Measurements from ENCODE around the gene CNTF. TPM values are rescaled to one million over a fixed set of nuclear protein-coding genes. Genes with fewer than 3 reads are reported as not detected.

CNTF gene
- total RNA-seq, 4 donors from 2014 or later = 1.3 to 2.5 (median 1.9) TPM

DNA sequence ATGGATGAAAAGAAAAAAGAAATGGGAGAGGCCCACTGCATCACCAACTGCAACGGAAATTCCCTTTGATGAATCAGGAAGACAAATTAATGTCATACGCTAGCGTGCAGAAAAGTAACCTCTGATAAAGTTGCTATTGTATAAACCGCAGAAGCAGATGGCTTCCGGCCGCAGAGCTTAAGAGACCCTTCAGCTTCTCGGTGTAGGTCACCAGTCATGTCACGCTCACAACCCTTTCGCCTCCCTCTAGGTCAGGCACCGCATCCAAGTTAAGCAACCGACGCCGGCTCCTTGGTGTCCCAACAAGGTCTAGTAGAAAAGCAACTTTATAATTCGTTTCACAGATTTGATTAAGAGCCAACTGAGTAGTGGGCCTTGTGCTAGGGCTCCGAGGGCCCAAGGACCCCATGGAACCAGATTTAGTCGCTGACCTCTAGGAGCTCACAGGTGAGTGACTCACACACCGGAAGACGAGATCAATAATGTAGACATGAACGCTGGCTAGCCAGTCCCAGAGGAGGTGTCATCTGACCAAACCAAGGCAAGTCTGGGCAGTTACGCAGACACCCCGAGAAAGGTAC, 44.8 kb upstream of the CNTF start:
- under 1% methylated on average over 21 of the region's 21 CpGs for WGBS
- intact Hi-C loops (cut with DNase I) = no loop called here
- H3K27ac ChIP-seq (replicated peaks in 1 of 4) = peak overlapping the region; percentile 99 to 100 (median 100)
- peaks cover 64 to 73% (median 72%) of the 10 kb centered on the region in 4 donors for H3K4me1 ChIP-seq
- peak overlapping the region; percentile 85 to 98 (median 95) for H3K4me3 ChIP-seq
- peak; percentile 93 for DNase-seq (ENCODE audit: extremely low spot score)
- no peaks in the 10 kb centered on the region for H3K9me3 ChIP-seq
- TF ChIP-seq POLR2AphosphoS5 (IDR thresholded peaks at IDR 0.05) (peak in 1 of 2 donors; percentile 90), EP300 (IDR thresholded peaks at IDR 0.05) (no peak), POLR2A (IDR thresholded peaks at IDR 0.05; ENCODE audit: low read depth) (peak; percentile 35)
- TF ChIP-seq, protein P1, sequence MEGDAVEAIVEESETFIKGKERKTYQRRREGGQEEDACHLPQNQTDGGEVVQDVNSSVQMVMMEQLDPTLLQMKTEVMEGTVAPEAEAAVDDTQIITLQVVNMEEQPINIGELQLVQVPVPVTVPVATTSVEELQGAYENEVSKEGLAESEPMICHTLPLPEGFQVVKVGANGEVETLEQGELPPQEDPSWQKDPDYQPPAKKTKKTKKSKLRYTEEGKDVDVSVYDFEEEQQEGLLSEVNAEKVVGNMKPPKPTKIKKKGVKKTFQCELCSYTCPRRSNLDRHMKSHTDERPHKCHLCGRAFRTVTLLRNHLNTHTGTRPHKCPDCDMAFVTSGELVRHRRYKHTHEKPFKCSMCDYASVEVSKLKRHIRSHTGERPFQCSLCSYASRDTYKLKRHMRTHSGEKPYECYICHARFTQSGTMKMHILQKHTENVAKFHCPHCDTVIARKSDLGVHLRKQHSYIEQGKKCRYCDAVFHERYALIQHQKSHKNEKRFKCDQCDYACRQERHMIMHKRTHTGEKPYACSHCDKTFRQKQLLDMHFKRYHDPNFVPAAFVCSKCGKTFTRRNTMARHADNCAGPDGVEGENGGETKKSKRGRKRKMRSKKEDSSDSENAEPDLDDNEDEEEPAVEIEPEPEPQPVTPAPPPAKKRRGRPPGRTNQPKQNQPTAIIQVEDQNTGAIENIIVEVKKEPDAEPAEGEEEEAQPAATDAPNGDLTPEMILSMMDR (IDR thresholded peaks at IDR 0.05) = no peak
- no peaks in the 10 kb centered on the region for H3K27me3 ChIP-seq
- no peaks in the 10 kb centered on the region for H3K36me3 ChIP-seq

DNA sequence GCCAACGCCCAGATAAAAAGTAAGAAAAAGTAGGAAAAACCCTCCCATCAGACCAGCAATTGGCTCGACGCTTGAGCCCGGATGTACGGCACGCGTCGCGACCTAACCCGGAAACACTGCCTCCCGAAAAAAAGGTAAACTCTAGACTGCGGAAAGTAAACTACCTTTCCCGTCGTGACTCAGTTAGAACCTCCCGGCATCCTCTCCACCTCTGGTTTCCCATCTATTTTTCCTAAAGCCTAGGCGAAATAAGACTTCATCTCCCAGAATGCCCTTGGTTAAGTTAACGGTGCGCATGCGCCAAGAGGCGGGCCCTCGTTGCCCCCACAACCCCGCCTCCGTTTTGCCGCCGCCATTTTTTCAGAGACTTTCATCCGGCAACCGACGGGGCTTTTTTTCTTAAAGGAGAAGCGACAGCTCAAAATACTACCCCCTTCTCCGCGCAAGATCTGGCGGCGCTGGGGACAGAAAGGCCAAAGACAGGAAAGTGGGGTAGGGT, 44.3 kb upstream of the CNTF start:
- intact Hi-C loops (cut with DNase I) = no loop called here

DNA sequence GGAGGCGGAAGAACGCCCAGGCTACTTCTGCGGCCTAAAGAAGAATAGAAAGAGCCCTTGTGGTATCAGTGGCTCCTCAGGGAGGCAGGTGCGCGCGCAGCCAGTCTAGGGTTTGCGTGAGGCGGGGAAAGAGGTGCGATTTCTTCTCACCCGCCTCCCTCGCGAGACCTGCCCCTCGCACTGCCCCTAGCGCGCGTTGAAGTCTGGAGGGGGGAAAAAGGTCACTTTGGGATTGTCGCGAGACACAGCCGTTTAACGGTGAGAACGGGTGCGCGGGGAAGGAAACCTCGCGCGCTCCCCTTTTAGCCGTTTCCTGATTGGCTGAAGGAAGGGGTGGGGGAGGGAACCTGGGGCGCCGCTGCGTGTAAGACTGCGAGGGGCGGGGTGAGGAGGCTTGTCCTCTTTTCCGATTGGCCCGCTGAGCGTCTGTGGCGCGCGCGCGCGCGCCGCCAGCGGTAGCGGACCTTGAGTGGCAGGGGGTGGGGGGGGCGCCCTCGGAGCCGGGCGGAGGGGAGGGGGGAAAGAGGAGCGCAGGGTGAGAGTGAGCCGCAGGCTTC, 43.8 kb upstream of the CNTF start, which contains the start of gene ZFP91:
ZFP91 (plus strand) TSS at position 429 of the 557 bp plus-strand sequence. CDS start 219 bp downstream, outside the sequence.
- Histone ChIP-seq H3K9me3 (no peaks in the 10 kb centered on the region), H3K4me3 (peak within 1 kb of the TSS; percentile 85 to 98 (median 95)), H3K27me3 (no peaks in the 10 kb centered on the region), H3K4me1 (peaks cover 57 to 73% (median 72%) of the 10 kb centered on the region in 4 donors), H3K36me3 (no peaks in the 10 kb centered on the region), H3K27ac (replicated peaks in 1 of 4) (peak within 1 kb of the TSS; percentile 99 to 100 (median 100))
- intact Hi-C loops (cut with DNase I) = no loop called here
- 2% methylated on average over 9 of the region's 51 CpGs for WGBS
- DNase-seq (ENCODE audit: extremely low spot score) = peak; percentile 99
- peak; percentile 50 to 87 for TF ChIP-seq POLR2AphosphoS5 (IDR thresholded peaks at IDR 0.05)
- peak; percentile 88 for TF ChIP-seq POLR2A (IDR thresholded peaks at IDR 0.05; ENCODE audit: low read depth)
- TF ChIP-seq, protein P1 (IDR thresholded peaks at IDR 0.05) = no peak
- TF ChIP-seq EP300 (IDR thresholded peaks at IDR 0.05) = no peak

More for the DNA sequence above, 44.3 kb upstream of the CNTF start:
- Histone ChIP-seq H3K9me3 (no peaks in the 10 kb centered on the region), H3K4me1 (peaks cover 59 to 73% (median 72%) of the 10 kb centered on the region in 4 donors), H3K27ac (replicated peaks in 1 of 4) (peak overlapping the region; percentile 99 to 100 (median 100)), H3K27me3 (no peaks in the 10 kb centered on the region), H3K4me3 (peak overlapping the region; percentile 85 to 98 (median 95)), H3K36me3 (no peaks in the 10 kb centered on the region)
- no peak for TF ChIP-seq POLR2A (IDR thresholded peaks at IDR 0.05; ENCODE audit: low read depth)
- TF ChIP-seq POLR2AphosphoS5 (IDR thresholded peaks at IDR 0.05) = peak; percentile 1 to 94
- TF ChIP-seq, protein P1 (IDR thresholded peaks at IDR 0.05) = no peak
- no peak for TF ChIP-seq EP300 (IDR thresholded peaks at IDR 0.05)
- peak; percentile 98 for DNase-seq (ENCODE audit: extremely low spot score)
- WGBS = under 1% methylated on average over 33 of the region's 33 CpGs

DNA sequence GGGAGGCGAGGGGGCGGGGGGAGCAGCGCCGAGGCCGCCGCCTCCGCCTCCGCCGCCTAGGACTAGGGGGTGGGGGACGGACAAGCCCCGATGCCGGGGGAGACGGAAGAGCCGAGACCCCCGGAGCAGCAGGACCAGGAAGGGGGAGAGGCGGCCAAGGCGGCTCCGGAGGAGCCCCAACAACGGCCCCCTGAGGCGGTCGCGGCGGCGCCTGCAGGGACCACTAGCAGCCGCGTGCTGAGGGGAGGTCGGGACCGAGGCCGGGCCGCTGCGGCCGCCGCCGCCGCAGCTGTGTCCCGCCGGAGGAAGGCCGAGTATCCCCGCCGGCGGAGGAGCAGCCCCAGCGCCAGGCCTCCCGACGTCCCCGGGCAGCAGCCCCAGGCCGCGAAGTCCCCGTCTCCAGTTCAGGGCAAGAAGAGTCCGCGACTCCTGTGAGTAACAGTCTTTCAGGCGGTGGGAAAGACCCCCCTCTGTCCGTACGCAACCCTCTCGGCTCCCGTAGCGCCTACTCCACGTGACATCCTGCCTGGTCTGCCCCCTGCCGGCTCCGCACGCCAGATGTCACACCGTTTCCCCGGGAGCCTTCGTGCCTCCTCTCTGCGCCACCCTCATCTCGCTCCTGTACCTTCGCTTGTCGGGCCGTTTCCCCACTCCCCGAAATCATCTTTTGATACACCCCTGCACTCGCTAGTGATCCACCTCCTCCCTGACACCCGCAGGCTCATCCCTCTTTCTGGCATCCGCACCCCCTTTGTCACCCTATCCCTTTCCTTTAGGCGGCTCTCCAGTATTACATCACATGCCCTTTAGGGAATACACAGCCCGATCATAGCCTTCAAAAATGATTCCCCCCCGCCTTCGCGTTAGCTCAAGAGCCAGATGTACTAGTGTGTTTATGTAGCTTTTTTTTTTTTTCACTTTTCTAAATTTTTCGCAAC, 43.0 kb upstream of the CNTF start:
- peak overlapping the region; percentile 85 to 98 (median 95) for H3K4me3 ChIP-seq
- peak overlapping the region; percentile 99 to 100 (median 100) for H3K27ac ChIP-seq (replicated peaks in 1 of 4)
- peak; percentile 47 for TF ChIP-seq POLR2A (IDR thresholded peaks at IDR 0.05; ENCODE audit: low read depth)
- TF ChIP-seq, protein P1 (IDR thresholded peaks at IDR 0.05) = peak; percentile 74 to 78 (median 75)
- no peak for TF ChIP-seq EP300 (IDR thresholded peaks at IDR 0.05)
- peak; percentile 96 for TF ChIP-seq POLR2AphosphoS5 (IDR thresholded peaks at IDR 0.05)
- WGBS = 2% methylated on average over 39 of the region's 78 CpGs
- peak; percentile 97 for DNase-seq (ENCODE audit: extremely low spot score)
- H3K9me3 ChIP-seq = no peaks in the 10 kb centered on the region
- H3K27me3 ChIP-seq = no peaks in the 10 kb centered on the region
- no peaks in the 10 kb centered on the region for H3K36me3 ChIP-seq
- peaks cover 57 to 73% (median 72%) of the 10 kb centered on the region in 4 donors for H3K4me1 ChIP-seq
- intact Hi-C loops (cut with DNase I) = loop anchor here (5.0 to 10.0 kb wide), 2 partner anchors 43 to 915 kb away; partner anchors contain the start of genes CNTF and ZDHHC5
